GM18502 (cell line): ENCODE results near the gene GOLT1A.

Source experiments
- ATAC-seq: cut with Tn5 transposase; IDR thresholded peaks from one replicate; pipeline ENCODE4 v1.9.1; 2021; ENCODE audit warnings: mild to moderate bottlenecking; ENCODE audit not compliant: unreplicated experiment, poor library complexity

GOLT1A gene

DNA sequence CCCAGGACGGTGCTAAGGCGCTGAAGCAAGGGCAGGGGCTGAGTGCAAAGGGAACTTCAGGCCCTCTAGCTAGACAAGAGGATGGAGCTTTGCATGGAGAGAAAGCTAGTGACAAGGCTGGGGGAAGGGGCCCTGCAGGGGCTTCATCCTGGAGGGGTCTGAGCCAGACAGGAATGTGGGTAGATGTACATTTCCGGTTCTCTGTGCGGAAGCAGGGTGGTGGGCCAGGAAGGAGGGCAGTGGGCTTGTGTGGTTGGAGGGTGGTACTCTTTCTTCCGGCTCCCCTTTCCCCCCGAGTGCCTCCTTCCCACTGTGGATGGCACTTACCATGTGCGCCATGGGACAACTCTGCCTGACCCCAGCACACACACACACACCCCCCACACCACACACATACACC lies 19.0 kb downstream of the GOLT1A start:
- ATAC-seq, result no peak

DNA sequence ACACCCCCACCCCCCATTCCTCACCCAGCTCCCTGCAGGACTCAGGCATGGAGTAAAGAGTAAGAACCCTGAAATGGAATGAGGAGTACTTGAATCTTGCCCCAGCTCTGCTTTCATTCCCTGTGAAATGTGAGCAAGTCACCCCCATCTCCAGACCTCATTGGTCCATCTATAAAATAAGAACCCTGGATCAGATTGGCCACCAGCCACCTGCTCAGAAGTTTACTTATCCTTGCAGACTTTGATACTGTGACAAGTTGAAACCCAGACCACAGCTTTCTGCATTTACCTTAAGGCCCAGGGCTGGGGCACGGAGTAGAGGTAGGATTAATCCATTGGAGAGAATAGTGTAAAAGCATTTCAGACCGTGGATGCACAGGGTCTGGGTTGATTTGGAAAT lies 19.7 kb downstream of the GOLT1A start:
- ATAC-seq, result no peak

DNA sequence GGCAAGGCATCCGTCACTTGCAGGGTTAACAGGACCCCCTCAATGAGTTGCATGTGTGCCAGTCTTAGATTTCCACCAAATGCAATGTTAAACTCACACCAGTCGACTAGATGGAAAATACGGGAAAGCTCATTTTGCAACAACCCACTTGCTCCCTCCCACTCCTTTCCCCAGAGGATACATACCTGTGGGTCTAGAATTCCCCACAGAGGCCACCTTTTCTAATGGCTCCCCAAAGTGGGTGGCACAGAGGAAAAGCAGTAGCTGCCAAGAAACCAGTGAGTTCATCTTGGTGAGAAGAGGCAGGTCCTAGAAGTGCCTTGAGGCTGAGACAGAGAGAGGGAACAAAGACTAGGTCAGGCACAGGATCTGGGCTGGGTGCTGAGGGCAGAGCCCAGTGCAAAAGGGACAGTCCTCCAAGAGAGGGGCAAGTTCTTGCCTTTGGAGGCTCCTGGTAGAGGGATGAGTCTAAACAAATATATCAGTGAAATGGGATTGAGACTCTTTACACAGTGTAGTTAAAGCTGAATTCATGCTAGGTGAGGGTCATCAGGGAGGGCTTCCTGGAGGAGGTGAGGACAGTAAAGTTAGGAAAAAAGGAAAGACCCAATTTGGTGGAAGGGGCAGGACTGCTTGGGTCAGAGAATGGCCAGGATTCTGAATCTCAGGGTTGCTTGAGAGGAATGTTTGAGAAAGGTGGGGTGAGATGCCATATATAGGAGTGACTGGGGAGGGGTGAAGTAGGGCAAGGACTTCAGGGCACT lies 21.0 kb downstream of the GOLT1A start:
- no peak for ATAC-seq

DNA sequence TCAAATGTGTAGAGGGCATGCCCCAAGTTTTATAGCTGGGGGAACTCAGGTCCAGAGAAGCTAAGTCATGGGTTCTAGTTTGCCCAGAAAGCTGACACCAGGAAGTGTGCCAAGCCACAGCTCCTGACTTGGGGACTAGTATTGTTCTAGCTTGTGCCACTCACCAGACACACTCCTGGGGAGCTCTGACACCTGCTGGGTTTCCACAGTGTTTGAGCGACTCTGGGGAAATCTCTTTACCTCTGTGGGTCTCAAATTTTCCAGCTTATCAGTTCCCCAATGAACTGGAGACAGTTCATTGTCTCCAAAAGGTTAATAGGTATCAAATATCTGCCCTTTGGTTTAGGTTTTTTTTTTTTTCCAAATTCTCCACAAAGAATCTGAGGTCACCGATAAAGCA lies 21.7 kb downstream of the GOLT1A start:
- no peak for ATAC-seq

DNA sequence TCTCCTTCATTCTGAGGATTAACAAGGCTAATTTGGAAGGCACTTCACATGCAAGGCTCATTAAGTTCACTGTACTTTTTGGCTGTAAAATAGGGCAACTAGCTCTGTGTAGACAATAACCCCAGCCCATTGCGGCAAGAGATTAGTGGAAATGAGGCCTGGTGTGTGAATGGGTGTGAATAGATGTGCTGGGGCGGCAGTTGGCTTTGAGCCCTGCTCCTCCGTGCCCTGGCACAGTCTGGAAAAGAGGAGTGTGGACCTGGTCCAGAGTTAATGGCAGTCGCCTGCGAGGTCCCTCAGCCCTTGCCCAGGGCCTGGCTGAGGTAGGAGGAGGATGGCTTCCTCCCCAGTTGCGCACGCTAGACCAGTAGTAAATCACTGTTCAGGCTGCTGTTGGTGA lies 22.3 kb downstream of the GOLT1A start:
- ATAC-seq, result no peak

DNA sequence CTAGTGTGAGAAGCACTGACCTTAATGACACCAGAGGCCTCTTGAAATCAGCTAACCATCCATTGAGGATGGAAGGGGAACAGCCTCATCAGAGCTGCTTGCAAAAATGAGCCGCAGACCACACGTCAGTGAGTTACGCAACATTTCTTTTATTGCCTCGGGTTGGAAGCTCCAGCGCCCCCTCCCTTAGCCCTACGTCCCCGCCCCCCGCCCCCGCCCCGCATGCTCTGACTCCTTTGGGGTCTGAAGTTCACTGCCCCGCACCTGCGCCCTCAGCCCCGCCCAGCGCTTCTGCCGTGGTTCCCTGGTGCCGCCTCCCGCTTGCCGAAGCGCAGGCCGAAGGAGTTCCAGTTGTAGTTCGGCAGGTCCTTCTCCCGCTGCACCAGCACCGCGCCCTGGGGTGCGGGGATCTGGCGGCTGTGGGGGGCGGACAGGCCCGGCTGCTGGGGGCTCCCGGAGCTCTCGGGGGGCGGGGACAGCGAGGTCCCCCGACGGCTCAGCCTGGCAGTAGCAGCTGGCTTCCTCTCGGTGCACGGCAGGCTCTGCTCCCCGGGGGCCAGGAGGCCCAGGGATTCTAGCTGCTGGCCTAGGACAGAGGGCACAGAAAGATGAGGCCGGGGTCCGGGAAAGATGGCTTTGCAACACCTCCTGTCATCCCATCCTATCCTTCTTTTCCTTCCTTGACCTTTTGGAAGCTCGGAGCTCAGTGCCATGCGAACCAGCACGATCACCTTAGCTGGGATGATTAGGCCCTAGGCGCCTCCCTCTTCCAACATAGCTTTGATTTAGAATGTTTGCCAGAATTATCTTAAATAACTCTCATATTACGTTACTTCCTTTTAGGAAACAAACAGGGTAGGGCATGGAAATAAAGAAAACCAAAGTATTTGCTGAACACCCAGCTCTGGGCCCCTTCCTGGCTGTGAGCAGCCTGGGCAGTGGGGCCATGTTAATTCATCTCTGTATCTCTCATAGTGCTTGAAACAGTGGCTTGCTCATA lies 23.3 kb downstream of the GOLT1A start:
- ATAC-seq, result no peak

DNA sequence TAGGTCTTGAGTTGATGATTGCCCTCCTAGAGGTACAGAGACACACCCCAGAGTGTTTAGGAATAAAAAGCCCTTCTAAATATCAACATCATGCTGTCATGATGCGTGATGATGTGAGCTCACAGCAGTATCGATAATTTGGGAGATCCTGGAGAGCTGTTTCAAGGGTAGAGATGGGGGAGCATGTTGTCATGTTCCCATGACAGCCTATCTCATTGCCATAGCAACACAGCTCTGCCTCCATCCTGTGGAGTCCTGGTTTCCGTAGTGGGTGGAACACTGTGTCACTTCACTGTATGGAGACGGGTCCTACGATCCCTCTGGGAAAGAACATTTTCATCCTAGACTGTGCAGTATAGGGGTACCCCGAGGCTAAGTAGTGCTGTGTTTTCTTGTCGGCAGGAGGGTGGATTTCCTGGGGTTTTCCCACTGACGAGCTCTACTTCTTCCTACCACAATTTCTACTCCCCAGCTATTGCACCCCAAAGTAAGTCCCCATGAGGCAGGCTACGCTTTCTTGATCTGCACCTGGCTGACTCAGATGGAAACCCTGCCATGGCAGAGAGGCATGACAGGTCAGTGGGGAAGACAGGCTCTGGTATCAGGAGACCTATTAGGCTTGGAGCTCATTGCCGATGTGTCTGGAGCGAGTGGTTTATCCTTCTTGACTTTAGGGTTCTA lies 24.7 kb downstream of the GOLT1A start:
- ATAC-seq, result no peak

DNA sequence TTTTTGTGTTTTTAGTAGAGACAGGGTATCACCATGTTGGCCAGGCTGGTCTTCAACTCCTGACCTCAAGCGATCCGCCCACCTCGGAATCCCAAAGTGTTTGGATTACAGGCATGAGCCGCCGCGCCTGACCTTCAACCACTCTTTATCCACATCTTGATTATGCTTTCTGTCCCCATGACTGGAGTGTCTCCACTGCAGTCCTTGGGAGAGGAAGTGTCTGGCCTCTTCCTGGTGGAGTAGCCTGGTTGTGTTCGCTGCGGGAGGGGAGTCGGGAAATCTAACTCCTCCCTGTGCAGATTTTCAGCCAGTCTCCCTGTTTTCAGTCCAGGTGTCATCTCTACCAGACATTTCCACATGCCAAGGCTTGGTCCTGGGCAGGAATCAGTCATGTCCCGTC lies 27.2 kb downstream of the GOLT1A start:
- no peak for ATAC-seq

DNA sequence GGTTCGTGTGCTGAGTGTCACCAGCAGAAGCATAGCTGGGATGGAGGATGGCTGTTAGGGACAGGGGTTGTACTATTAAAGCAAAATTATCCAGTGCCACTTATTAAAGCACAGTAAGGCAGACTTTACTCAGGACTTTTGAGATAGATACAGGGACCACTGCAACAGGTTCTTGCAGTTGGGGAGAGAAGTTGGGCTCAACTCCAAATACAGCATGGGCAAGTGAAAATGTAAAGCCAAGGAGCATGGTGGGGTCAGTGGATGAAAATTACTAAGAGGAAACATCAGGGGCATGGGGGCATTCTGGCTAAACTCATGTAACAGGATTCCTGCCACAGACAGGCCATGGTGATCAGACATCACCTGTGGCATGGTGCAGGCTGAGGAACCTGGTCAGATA lies 32.7 kb downstream of the GOLT1A start:
- ATAC-seq, result no peak

DNA sequence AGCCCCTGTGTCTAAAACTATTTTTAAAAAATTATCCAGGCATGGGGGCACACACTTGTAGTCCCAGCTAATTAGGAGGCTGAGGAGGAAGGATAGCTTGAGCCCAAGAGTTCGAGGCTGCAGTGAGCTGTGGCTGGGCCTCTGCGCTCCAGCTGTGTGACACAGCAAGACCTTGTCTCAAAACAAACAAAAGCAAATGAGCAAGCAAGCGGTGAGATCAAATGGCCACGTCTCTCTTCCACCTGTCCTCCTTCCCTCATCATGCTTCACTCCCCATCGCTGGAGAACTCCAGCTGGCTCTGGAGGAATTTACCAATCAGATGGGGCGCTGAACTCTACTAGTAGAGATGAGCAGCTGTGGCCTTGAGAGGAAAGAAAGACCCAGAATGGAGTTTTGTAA lies 33.7 kb downstream of the GOLT1A start:
- ATAC-seq, result no peak

DNA sequence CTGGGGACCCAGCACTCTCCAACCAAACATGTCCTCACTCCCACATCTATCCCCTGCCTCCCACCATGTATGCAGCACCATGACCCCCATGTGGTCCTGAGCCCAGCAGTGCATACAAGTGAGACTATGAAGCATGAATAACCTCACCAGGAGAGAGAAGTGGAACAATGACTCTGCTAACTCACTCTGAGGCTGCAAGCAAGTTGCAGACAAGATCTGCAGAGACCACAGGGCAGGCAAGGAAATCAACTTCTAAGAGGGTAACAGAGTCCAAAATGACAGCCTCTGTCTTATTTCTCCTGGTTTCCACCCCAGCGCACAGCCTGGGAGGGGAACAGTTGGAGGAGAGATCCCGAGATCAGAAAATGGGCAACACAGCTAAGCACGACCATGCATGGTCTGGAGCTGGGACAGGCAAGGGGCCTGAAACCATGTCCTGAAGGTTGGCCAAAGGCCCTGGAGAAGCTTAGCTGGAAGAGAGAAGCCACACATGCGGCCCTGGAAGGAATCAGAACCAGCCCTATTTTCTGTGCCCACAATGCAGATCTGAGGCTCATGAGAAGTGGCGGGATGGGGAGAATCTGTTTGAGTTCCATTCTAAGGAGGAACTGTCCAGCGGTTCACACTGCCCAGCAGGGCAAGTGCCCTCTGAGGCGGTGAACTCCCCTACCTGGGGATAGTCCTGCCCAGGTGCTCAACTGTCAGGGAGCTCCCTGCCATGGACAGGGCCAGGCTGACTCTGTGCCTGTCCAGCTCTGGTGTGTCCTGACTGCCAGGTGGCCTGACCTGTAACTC lies 35.1 kb downstream of the GOLT1A start:
- ATAC-seq, result no peak

DNA sequence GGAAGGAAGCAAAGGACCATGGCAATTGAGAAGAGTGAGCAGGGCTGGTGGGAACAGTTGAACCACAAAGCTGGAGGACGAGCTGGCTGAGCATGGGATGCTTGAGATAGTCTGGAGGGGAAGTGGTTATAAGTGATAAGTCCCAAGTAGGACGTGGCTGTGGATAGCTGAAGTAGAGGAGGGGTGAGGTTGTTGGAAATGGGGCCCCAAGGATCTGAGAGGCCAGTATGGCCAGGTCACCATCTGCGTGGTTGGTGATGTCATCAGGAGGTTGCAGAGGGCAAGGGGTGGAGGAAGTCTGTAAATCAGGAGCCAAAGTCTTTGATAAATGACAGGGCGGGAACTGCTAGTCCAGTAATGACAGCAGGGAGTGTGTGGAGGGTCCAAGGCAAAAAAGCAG lies 36.7 kb downstream of the GOLT1A start:
- no peak for ATAC-seq

DNA sequence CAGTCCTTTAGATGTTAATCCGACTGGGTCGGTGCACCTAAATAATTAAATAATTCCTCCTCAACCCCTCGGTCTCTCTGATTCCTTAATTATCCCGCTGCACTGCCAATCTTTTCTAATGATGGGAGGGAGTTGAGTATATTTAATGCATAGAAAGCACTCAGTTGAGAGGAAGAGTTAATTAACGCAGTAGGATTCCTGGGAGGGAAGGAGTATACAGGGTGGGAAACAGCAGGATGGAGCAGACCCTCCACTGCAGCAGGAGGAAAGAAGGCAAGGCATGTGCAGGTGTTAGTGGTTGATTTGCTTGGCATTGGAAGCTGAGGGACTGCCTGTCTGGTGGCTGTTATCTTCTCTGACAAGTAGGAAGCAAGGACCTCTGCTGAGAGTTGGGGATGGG lies 37.7 kb downstream of the GOLT1A start:
- ATAC-seq, result no peak

DNA sequence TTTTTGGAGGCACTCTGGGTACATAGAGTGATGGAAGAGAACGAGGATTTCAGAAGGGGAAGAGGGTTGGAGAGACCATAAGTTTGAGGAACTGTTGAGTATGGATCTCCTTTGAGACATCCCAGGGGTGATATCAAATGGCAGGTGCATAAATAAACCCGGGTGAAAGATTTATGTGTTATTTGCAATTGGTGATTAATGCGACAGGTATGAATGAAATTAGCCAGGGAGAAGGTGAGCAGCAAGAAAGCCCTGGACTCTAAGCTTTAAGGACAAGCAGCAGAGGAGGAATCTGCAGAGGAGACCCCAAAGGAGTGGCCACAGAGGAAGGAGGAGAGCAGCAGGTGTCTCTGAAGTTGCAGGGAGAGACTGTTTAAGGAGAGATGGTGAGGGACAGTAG lies 38.8 kb downstream of the GOLT1A start:
- ATAC-seq, result no peak

DNA sequence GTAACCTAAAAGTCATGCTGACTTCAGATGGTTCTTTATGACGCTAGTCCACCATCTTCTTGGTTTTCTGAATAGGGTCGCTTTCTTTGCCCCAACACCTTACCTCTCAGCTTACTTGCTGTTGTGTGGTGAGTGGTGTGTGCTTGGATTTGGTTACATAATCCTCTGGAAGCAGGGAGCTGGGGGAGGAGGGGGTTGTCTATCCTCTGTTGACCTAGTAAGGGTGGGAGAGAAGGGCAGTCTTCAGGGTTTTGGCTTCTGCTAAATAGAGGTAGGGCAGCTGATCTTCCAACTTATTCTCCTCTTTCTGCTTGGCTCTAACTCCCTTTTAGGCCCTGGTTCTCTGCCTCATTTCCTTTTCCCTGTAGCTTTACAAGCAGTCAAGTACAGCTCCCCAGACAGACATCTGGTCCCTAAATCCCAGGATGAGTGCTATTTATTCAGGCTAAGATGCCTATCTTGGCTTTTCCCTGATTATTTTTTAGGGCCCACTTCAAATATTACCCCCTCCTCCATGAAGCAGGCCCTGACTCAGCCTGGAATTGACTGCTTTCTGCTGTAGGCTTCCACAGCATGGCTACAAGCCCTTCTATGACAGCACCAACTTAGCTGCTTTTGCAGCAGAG lies 41.3 kb downstream of the GOLT1A start:
- no peak for ATAC-seq

DNA sequence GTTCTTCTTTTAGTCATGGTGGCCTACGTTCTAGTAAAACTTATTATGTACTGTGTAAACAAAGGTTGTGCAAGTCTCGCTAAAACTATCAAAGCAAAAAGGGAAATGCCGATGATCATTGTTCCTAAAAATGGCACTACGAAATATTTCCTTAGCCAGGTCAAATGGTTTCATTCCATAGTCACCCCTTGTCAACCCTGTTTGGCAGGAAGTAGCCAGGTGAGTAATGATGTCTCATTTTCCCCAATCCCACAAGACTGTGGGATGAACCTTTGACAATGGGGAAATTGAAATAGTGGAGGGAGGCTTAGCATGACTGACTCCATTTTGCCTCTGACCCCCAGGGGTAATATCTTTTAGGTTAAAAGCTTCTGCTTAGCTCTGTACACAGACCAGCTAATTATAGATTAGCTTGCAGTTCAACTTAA lies 42.0 kb downstream of the GOLT1A start:
- no peak for ATAC-seq

DNA sequence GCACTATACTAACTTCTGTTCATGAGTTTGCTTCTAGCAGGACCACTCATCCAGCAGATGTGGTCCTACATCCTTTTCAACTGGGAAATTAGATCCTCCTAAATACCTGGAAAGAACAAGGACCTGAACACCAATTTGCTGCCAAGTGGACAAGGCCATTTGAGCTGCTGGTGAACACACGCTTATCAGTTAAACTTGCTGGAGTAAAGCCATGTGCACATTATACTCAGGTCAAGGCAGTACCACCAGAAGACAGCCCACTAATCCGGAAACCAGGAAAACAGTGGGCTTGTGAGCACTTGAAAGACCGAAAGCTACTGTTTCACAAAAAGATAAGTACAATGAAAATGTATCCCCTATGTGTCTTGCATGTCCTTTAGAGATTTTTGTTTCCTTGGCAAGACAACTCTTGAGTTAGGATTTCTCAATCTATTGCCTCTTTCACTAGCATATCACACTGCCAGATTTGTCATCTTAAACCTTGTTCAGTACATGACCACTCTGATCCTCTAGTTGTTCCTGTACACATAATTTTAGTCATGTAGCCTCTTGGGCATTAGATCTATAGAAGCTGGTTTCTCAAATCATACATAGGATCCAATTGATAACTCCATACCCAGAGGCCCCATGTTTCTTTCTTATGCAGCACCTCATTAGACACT lies 43.2 kb downstream of the GOLT1A start:
- ATAC-seq, result no peak

DNA sequence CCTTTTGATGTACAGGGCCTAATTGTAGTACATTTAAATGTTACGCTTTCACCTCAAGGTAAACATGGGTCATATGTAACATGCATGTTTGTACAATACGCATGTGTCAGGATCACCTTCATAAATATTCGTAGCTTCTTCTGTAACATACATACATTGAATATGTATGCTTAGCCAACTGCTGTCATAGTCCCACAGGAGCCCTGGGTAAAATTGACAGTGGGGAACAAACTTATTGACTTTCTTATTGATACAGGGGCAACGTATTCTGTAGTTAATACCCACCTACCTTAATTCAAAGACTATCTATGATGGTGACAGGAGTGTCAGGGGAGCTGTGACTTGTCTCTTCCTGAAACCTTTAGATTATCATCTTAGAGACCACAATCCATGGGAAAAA lies 43.9 kb downstream of the GOLT1A start:
- ATAC-seq, result no peak

DNA sequence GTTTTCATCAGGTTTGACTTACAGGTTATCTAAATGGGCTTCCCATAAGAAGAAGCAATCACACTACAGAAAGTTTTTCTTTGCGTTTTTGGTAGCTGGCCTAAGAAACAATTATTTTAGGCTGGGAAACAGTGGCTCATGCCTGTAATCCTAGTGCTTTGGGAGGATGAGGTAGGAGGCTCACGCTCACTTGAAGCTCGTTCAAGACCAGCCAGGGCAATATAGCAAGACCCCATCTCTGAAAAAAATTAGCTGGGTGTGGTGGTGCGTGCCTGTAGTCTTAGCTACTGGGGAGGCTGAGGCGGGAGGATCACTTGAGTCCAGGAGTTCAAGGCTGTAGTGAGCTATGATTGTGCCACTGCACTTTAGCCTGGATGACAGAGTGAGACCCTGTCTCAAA lies 46.1 kb downstream of the GOLT1A start:
- ATAC-seq, result no peak
